Endothelial cell of umbilical vein (primary cell): Measurements from ENCODE around the gene DLGAP1. TPM values are rescaled to one million over a fixed set of nuclear protein-coding genes. Genes with fewer than 3 reads are reported as not detected.

ENCODE experiments used
- BruUV-seq: library from RNA; stranded (reverse); fragments of 400-500 nt; replicated peaks from 2 replicates; lab custom pipeline; 2021; lab: Mats Ljungman, UMichigan
- CTCF ChIA-PET: fragments of 300-600, 350-600 bp; sonication (Branson Sonifier 250); formaldehyde crosslinking; loops from one replicate; lab custom pipeline; 2021; ENCODE audit warnings: antibody characterized with exemption, inconsistent platforms; lab: Charles Lee
- POLR2A ChIA-PET: fragments of 300-600, 350-600 bp; sonication (Branson Sonifier 250); formaldehyde crosslinking; loops from one replicate; lab custom pipeline; 2021; ENCODE audit warnings: antibody characterized with exemption, inconsistent platforms; lab: Charles Lee
- DNase-seq: peaks from one replicate; pipeline ENCODE4 v3.0.0-alpha.2; 2011; ENCODE audit warnings: low read depth, low spot score
- FAIRE-seq: peaks from 2 replicates; lab custom pipeline; 2011; peaks lifted over from hg19 to GRCh38; lab: Jason Lieb, UNC
- H2AFZ ChIP-seq: 2 replicates; pipeline ENCODE4 v1.6.0; 2012; ENCODE audit warnings: low read depth, low read length, control low read depth, inconsistent platforms
- H3K27ac ChIP-seq: 2 replicates; pipeline ENCODE4 v1.5.1; 2011; ENCODE audit warnings: low read depth, mild to moderate bottlenecking, control low read depth, low read length, moderate library complexity; ENCODE audit not compliant: insufficient read depth
- H3K27me3 ChIP-seq, 2 experiments: 2 replicates each; pipeline versions ENCODE4 v1.6.0 to v1.6.1; 2011; ENCODE audit warnings: low read length in 2 of 2, mixed read lengths in 1 of 2; ENCODE audit not compliant: control insufficient read depth in 2 of 2, insufficient read depth in 2 of 2
- H3K36me3 ChIP-seq, 2 experiments: 2 replicates in 1 of 2; 3 replicates in 1 of 2; pipeline ENCODE4 v1.5.1; 2011; ENCODE audit warnings: low read length in 2 of 2, mild to moderate bottlenecking in 1 of 2, moderate library complexity in 1 of 2; ENCODE audit not compliant: control insufficient read depth in 2 of 2, insufficient read depth in 2 of 2; ENCODE audit errors: extremely low read depth in 1 of 2
- H3K4me1 ChIP-seq: 3 replicates; pipeline ENCODE4 v1.5.1; 2011; ENCODE audit warnings: mild to moderate bottlenecking, low read length; ENCODE audit not compliant: control insufficient read depth, insufficient read depth; ENCODE audit errors: extremely low read depth
- H3K4me2 ChIP-seq: 2 replicates; pipeline ENCODE4 v1.6.1; 2011; ENCODE audit warnings: low read length, control low read depth, mixed read lengths; ENCODE audit not compliant: insufficient read depth
- H3K4me3 ChIP-seq, 3 experiments: fragments of 200-600 bp in 1 of 3; sonication (generic), shearing (Covaris generic) in 1 of 3; replicated peaks in 1 of 3; 2 replicates each; pipeline ENCODE4 v1.5.1; 2011 to 2016; ENCODE audit warnings: control low read depth in 3 of 3, low read length in 3 of 3, mild to moderate bottlenecking in 2 of 3, inconsistent platforms in 1 of 3, low read depth in 1 of 3, moderate library complexity in 1 of 3; ENCODE audit not compliant: insufficient read depth in 1 of 3
- H3K79me2 ChIP-seq: 2 replicates; pipeline ENCODE4 v1.6.0; 2012; ENCODE audit warnings: low read length, inconsistent platforms; ENCODE audit not compliant: control insufficient read depth, insufficient read depth
- H3K9ac ChIP-seq: replicated peaks from 2 replicates; pipeline ENCODE3; 2011; ENCODE audit warnings: low read length, control low read depth; ENCODE audit not compliant: insufficient read depth; ENCODE audit errors: extremely low read depth
- H3K9me1 ChIP-seq: replicated peaks from 3 replicates; pipeline ENCODE4 v1.6.0; 2011; ENCODE audit warnings: mild to moderate bottlenecking, low read length; ENCODE audit not compliant: control insufficient read depth, insufficient read depth; ENCODE audit errors: extremely low read depth
- H3K9me3 ChIP-seq: replicated peaks from 2 replicates; pipeline ENCODE4 v1.5.1; 2012; ENCODE audit warnings: low read length, inconsistent platforms; ENCODE audit not compliant: control insufficient read depth, insufficient read depth
- H4K20me1 ChIP-seq: replicated peaks from 2 replicates; pipeline ENCODE3; 2011; ENCODE audit warnings: mild to moderate bottlenecking, low read length; ENCODE audit not compliant: control insufficient read depth, insufficient read depth; ENCODE audit errors: extremely low read depth
- CTCF ChIP-seq, 2 donors: IDR thresholded peaks; 1 replicate in 1 of 2; 2 replicates in 1 of 2; pipeline ENCODE4 v1.5.1; 2011; ENCODE audit warnings: low read length in 2 of 2, mild to moderate bottlenecking in 2 of 2, moderate library complexity in 2 of 2, control low read depth in 1 of 2, inconsistent platforms in 1 of 2, low read depth in 1 of 2; ENCODE audit not compliant: insufficient read depth in 1 of 2; ENCODE audit errors: extremely low read depth in 1 of 2
- EZH2 ChIP-seq: IDR thresholded peaks from 2 replicates; pipeline ENCODE4 v1.6.1; 2012; ENCODE audit warnings: borderline replicate concordance, low read depth, mild to moderate bottlenecking, moderate library complexity, low read length, inconsistent platforms; ENCODE audit not compliant: severe bottlenecking
- FOS ChIP-seq: IDR thresholded peaks from 2 replicates; pipeline ENCODE4 v1.6.1; 2011; ENCODE audit warnings: mild to moderate bottlenecking, low read length, moderate library complexity, borderline replicate concordance; ENCODE audit not compliant: insufficient read depth
- GATA2 ChIP-seq: IDR thresholded peaks from 2 replicates; pipeline ENCODE4 v1.7.0; 2011; ENCODE audit warnings: low read depth, mild to moderate bottlenecking, moderate library complexity, mixed read lengths, low read length; ENCODE audit not compliant: insufficient read length, insufficient read depth
- JUN ChIP-seq: IDR thresholded peaks from 2 replicates; pipeline ENCODE4 v1.6.1; 2011; ENCODE audit warnings: borderline replicate concordance, low read depth; ENCODE audit not compliant: insufficient read length, insufficient read depth
- MAX ChIP-seq: IDR thresholded peaks from 2 replicates; pipeline ENCODE4 v1.6.1; 2011; ENCODE audit not compliant: insufficient read depth, insufficient read length
- MYC ChIP-seq: IDR thresholded peaks from one replicate; pipeline ENCODE4 v1.6.1; 2011; ENCODE audit warnings: mild to moderate bottlenecking, low read depth, low read length
- POLR2A ChIP-seq: IDR thresholded peaks from 2 replicates; pipeline ENCODE4 v1.6.1; 2012; ENCODE audit warnings: low read depth, mild to moderate bottlenecking, control low read depth, low read length
- POLR2AphosphoS5 ChIP-seq: IDR thresholded peaks from 2 replicates; pipeline ENCODE4 v1.6.1; 2012; ENCODE audit warnings: low read depth, mild to moderate bottlenecking, control low read depth, low read length, moderate library complexity; ENCODE audit not compliant: insufficient read depth
- dilution Hi-C: fragments of 300-500 bp; cut with MboI; formaldehyde crosslinking; loops from one replicate; pipeline ENCODE4 v1.15.0; 2019; ENCODE audit warnings: low sequenced_read_pairs; ENCODE audit not compliant: extremely low pct_ligation_motif_present
- intact Hi-C: fragments of 100-400 bp; cut with micrococcal nuclease; formaldehyde crosslinking; loops from one replicate; pipeline ENCODE4 v1.10.0; 2022
- polyA plus RNA-seq, 4 experiments: library from polyadenylated mRNA; depleted of rRNA in 3 of 4; stranded (reverse) in 3 of 4; unstranded in 1 of 4; fragments of >200 nt; gene quantifications; 2 replicates each; pipeline versions ENCODE4 v1.2.1 to v1.2.3, GENCODE V29; 2011 to 2012; ENCODE audit warnings: missing spikeins in 1 of 4
- total RNA-seq: library from RNA; stranded (reverse); gene quantifications from 2 replicates; pipeline ENCODE4 v1.2.3, GENCODE V29; 2021

Gene DLGAP1
- total and polyA plus RNA-seq, 2 donors (not counting 3 experiments of a cell fraction or from before 2014, with no cell fraction given), result 0.04 TPM; not detected in 1

- no peak for FAIRE-seq
These were observed 902.8 kb downstream of the DLGAP1 start for GRCh38 chr18:3552305-3552704.

More at GRCh38 chr18:3552305-3552704, 902.8 kb downstream of the DLGAP1 start:
- ChIA-PET CTCF (interaction anchor here (0.9 to 1.8 kb wide), 3 partner anchors 15 to 114 kb away, joined by 3 to 5 read pairs (median 3); no protein-coding TSS in a partner anchor), POLR2A (no interaction called here)
- Histone ChIP-seq H3K4me1 (no peaks in the 10 kb centered on the region), H3K9me1 (no peaks in the 10 kb centered on the region), H3K27ac (no peak overlapping the region), H3K9ac (no peak overlapping the region), H4K20me1 (no peaks in the 10 kb centered on the region), H2AFZ (no peak overlapping the region), H3K27me3 (peaks cover 0 to 2% of the 10 kb centered on the region in 2 experiments), H3K4me3 (no peak overlapping the region), H3K79me2 (no peaks in the 10 kb centered on the region), H3K9me3 (no peaks in the 10 kb centered on the region), H3K4me2 (no peak overlapping the region), H3K36me3 (no peaks in the 10 kb centered on the region)
- dilution Hi-C loops (no loop called here), intact Hi-C loops (no loop called here)
- TF ChIP-seq POLR2A (no peak), MAX (no peak), POLR2AphosphoS5 (no peak), JUN (no peak), CTCF (IDR thresholded peaks at IDR 0.05; ENCODE audit: extremely low read depth in 1 of 2, insufficient read depth in 1 of 2, low read depth in 1 of 2, low read length in 2 of 2) (no peak), FOS (no peak), EZH2 (no peak), MYC (no peak), GATA2 (no peak)
- DNase-seq, result no peak
- no TSS peak for BruUV-seq
